GM21515 (cell line): ENCODE results near the gene OR2F1.

Experiments
- ATAC-seq: cut with Tn5 transposase; IDR thresholded peaks from one replicate; pipeline ENCODE4 v1.9.1; 2021; ENCODE audit not compliant: unreplicated experiment

OR2F1 gene

DNA sequence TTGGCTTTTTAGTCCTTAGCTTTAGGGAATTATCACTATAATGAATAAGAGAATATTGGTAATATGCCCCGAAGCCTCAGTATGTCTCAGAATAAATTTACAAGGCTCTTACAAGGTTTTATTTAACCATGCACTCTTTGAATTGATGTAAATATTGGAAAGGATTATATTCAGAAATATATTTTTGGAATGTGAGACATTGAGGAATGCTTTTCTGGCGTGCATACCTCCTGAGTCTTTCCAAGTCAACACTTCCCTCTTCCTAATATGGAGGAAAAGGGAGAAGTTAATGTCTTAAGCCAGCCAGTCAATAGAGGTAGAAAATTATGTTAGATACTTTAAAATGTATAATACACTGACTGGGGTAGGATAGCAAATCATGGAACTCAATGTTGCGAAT lies 1.2 kb upstream of the OR2F1 start:
- no peak for ATAC-seq

DNA sequence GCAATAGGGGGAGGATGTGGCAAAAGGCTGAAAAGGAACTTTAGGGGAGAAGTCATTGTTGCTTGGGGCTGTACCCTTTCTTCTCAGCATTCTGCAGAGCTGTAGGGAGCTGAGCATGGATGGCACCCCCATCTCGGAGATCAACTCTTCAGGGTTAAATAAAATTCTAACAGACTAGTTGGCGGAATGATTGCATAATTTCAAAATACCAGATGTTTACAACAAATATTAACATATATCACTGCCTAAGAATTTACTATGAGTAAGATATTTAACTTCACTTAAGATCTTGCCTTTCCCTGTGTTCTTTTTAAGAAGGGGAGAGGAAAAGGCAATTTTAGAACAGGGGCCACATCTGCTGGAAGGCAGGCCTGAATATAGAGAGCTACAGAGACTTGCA lies 509 bp upstream of the OR2F1 start:
- ATAC-seq, result no peak

DNA sequence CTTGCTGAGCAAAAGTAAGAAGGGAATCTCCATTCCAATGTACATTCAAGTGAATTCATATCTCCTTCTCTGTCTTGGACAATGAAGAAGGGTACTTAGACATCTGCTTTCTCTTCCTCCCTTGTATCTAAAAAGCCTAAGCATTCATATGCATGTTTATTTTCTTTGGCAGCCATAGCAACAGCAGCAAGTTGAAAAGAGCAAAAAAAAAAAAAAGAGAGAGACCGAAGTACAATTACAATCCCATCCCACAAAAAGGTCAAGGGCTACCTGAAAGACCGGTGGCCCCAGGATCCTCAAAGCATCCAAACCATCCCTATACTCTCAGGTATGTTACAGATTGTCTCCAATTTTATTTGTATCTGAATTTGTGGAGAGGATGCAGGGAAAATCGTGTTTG lies 4.1 kb downstream of the OR2F1 start:
- no peak for ATAC-seq

DNA sequence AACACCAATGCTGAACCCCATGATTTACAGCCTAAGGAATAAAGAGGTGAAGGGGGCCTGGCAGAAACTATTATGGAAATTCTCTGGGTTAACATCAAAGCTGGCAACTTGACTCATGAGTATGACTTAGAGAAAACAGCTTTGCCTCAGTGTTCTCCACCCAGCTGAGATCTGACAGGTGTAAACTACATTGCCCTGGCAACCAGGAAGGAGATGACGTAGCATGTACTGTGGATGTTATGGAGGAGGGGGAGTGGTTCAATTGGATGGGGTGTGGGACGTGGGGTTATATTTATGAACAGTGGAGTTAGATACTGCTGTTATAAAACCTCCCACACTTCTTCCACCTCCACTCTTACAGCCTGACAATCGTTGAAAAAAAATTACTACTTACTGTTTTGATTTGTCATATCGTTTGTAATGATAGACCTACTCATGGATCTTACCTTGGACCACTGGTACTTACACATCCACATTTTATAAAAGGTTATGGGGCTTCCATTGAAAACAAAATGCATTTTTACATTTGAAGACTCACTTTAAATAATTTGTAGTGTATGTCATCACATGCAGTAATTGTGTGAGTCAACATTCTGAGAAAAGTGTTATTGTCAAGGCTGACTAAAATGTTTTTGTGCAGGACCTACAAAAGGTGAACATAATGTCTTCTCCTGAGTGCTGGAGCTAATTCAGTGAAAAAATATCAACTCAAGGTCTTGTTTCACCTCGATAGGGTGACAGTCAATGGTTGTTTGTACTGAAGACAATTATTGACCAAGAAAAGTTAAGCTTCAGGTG lies 6.4 kb downstream of the OR2F1 start:
- ATAC-seq, result no peak

DNA sequence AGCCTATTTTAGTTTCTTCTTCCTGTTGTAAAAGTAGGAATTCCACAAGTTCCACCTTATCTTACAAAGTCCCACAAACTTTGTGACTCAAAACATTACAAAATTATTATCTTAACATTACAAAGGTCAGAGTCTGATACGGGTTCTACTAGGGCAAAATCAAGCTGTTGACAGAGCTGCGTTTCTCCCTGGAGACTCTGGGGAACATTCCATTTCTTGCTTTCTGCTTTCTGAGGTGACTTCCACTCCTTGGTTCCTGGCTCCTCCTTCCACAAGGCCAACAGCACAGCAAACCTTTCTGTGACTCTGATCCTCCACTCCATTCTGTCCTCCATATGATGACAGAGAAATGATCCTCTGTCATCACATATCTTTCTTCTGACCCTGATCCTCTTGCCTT lies 10.6 kb downstream of the OR2F1 start:
- ATAC-seq, result no peak

DNA sequence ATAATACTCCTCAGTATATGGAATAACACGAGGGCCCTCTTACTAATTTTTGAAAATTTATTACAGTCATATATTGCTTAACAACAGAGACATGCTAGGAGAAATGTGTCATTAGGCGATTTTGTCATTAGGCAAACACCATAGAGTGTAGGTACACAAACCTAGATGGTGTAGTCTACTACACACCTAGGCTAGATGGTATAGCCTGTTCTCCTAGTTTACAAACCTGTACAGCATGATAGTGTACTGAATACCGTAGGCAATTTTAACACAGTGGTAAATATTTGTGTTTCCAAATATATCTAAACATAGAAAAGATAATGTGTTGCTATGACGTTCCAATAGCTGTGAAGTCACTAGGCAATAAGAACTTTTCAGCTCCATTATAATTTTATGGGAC lies 12.8 kb downstream of the OR2F1 start:
- no peak for ATAC-seq

DNA sequence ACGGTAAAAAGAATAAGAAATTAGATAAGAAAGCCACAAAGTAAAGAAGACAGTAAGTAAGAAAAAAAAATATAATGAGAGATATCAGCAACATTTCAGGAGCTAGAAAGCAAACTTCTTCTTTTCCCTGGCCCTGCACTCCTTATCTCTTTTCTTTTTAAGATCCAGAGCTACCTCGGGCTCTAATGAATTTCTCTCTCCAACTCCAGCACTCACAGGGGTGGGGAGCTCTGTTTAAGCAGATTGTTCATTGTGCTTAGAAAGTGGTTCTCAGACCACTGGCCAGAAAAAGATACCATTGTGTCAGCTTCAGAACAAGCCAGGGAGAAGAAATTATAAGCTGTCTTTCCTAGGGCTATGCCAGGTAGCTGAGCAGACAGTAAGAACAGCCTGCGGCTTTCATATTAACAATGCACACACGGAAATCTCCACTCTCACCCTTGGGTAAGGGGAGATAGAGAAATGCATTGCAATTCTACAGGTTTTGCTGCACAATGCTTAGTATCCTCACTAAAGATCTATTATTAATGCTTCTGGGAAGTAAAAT lies 19.3 kb downstream of the OR2F1 start:
- ATAC-seq, result no peak

DNA sequence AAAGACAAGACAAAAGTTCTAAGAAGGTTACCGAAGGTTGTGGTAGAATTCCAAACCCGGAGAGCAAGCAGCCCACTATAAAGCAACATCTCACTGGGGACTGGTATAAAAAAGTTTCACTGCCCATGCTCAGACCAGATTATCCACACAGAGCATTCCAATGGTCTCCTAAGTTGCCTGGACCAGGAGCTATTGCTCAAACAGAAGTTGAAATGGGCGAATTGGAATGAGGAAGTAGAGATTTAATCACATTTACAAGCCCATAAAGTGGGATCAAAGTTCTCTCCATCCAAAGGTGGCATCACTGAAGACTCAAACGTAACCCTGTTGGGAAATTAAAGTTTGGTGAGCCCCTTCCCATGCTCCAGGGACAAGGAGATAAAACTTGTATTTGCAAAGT lies 19.8 kb downstream of the OR2F1 start:
- no peak for ATAC-seq

DNA sequence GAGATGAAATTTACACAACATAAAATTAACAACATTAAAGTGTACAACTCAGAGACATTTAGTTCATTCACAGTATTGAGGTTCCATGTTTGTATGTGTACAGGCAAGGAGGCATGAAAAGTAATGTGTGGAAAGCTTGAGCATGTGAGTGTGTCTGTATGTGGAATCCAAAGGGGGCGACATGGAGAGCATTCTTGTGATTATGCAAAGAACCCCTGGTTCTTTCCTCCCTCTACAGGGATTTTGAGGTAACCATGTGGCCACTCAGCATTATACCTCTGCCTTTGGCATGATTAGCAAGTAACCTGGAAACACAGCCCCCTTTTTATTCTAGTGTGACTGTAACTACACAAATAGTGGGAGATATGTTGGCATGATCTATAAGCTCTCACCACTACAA lies 21.0 kb downstream of the OR2F1 start:
- no peak for ATAC-seq

DNA sequence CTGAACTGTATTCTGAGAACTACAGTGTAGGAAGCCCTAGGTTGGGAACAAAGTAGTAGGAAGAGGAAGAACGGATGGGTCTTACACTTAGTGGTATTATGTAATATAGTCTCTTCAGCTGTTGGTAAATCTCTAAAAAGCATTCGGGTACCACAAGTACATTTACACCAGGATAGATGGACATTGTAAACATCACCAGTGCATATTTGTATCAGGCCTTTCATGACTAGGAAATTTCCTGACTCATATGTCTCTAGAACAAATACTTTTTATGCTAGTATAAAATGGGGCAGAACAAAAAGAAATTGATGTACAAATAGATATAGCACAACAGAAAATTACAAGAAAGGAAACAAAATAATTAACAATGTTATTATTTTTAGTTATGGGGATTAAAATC lies 23.9 kb downstream of the OR2F1 start:
- ATAC-seq, result no peak

DNA sequence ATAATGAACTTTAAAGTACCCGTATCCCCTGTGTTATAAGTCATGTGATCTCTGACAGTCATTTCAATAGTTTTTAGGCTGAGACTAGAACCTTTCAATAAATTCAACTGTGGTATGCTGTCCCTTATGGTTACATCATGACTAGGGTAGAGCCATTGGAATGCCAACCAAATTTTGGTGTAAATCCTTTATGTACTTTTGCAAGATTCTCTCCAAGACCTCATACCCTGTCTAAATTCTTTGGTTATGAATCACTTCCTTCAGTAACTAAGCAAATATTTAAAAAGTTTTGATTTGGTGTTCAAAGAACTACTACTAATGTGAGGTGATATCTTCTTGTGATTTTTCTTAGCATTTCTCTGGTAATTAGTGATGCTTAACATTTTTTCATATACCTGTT lies 24.7 kb downstream of the OR2F1 start:
- no peak for ATAC-seq

DNA sequence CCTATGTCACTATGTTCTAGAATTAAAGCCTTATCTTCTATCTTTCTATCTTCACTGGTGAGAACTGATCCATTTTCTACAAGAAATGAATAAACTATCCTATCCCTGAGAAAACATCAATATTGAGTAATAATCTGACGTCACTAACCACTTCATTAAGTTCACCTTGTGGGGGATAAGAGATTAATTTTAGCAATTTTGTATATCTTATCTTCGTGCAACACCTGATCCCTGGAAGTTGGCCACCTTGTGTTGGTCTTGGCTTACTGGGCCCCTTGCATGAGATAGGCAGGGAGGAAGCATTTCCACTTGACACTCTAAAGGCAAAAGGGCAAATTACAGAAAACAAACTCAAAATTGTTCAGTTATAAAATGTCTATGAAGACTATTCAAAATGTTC lies 25.4 kb downstream of the OR2F1 start:
- no peak for ATAC-seq

DNA sequence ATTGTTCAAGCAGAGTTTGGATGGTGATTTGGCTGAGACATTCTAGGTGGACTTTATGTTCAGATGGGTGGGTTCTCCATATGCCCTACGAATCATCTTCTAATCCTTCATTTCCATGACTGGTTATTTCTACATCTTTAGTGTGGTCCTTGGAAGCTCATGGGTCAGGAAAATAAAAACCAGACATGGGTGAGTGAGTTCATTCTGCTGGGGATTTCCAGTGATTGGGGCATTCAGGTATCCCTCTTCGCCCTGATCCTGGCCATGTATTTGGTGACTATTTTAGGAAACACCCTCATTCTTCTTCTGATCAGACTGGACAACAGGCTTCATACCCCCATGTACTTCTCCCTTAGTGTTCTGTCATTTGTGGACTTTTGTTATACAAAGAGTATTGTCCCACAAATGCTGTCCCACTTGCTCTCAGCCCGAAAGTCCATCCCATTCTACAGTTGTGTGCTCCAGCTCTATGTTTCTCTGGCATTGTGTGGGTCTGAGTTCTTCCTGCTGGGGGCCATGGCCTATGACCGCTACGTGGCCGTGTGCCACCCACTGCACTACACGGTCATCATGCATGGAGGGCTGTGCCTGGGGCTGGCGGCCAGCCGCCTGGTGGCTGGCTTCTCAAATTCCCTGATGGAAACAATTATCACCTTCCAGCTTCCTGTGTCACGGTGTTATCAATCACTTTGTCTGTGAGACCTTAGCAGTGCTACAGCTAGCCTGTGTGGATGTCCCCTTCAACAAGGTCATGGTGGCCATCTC lies 26.3 kb downstream of the OR2F1 start:
- ATAC-seq, result no peak

DNA sequence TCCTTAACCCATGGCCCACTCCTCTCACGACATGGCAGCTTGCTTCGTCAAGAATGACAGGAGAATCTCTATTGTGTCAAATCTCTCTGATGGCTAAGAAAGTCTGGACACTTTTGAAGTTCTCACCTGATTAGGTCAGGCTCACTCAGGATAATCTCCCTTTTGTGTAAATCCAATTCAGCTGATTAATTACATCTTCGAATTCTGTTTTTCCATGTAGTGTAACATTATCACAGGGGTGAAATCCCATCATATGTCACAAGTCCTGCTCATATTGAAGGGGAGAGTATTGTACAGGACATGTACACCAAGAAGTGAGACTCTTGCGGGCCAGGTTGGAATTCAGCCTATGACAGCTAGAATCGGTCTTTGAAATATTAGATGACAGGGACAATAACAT lies 29.3 kb downstream of the OR2F1 start:
- ATAC-seq, result no peak

DNA sequence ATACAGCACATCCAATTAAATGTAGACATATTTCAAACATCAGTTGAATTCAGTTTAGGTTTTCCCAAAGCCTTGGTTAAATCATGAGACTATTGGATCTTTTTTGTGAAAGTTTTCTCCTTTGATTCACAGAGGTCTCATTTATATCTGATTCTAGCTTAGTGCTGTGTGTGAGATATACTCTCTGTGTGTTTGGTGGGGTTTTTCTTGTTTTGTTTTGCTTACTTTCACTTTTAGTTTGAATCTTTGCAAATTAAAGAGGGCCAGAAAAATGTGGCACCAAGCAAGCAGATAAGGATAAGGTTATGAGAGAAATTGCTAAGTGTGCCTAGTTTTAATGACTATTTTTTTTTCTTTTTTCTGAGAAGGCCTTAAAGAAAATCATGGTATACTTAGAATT lies 32.9 kb downstream of the OR2F1 start:
- no peak for ATAC-seq

DNA sequence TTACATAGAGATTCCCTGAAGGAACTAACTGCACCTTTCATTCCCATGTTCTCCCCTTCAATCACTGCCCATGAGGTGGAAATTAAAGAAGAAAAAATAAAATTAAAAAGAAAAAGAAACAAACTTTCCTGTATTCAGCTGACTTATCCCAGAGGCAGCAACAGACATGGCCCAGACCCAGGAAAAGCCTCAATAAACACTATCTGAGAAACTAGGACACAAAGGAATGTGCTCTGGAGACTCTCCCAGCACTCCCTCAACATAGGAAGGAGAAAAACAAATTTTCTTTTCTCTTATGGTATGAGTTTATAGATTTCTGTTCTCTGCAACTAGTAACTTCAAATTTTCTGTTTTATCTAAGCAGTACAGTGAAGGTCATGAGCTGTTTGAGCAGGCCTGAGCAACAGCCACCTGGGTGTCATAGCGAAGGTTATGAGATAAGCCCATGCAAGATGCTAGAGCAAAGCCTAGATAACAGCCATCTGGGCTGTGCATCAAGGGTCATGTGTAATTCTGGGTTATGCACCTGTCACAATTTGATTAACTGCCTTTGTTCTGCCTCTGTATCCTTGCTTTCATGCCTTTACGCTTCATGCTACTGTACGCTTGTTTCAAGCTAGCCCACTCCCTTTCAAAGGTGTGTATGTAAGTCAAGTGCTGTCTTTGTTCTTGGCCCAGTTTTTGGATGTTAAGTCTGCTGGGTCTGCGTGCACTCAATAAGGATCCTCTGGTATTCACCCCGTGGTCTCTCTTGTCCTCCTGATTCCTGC lies 34.5 kb downstream of the OR2F1 start:
- ATAC-seq, result no peak

DNA sequence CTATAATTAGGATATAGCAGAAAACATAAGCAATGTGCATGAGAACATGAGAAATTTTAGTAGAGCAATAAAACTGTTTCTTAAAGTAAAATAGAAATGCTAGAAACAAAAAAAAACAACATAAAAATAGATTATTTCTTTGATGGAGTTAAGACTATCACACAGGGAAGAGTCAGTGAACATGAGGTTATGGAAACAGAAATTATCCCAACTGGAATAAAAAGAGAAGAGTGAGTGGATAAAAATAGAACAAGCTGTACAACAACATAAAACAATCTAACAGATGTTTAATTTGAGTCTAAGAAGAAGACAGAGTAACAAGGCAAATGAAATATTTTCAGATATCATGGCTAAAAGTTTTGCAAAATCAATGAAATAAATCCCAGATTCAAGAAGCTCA lies 38.0 kb downstream of the OR2F1 start:
- ATAC-seq, result no peak

DNA sequence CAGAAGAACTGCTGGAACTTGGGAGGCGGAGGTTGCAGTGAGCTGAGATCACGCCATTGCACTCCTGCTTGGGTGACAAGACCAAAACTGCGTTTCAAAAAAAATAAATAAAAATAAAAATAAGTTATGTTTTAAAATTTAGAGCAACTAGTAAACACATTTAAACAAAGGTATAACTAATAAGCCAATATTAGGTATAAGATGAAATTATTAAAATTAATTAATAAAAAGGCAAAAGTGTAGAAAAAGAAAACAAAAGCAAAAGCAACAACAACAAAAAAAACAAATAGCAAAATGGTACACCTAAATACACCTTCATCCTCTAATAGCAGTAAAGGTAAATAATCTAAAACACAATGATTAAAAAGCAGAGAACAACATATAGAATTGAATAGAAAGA lies 39.3 kb downstream of the OR2F1 start:
- ATAC-seq, result no peak

DNA sequence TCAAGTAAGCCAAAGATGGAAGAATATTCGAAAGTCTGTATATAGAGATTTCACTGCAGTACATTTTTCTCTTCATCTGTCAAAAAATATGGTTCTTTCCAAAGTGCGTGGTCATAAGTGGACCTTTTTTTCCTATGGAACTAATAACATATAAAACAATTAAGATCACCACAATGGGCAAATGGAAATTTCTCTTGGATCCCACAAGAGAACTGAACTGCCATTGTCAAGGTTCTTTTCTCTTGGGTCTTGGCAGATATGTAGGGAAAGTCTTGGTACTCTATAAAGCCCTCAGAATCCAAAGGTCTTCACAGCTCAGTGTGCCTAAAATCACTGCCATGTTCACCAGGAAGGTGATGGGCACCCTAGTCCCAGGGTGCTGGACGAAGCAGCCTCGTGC lies 45.4 kb downstream of the OR2F1 start, which contains the start of gene OR6B1:
OR6B1 (plus strand) TSS at position 301 of the 400 bp plus-strand sequence. CDS start 3,677 bp downstream, outside the sequence.
- ATAC-seq, result no peak

DNA sequence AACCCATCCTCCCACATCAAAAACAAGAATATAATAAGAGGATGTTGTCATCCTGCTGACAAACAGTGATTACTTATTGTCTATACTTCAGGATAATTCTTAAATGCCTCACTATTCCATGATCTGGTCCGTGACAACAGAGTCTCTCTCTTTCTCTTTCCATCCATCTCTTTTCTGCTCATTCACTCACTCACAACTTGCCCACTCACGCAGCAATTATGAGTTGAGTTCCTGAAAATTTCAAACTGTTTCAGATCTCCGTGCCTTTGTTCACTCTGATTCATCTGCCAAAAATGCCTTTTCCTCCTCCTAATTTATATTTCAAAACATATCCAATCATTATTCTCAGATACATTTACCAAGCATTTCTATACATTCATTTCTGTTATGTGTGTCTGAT lies 46.9 kb downstream of the OR2F1 start:
- no peak for ATAC-seq

DNA sequence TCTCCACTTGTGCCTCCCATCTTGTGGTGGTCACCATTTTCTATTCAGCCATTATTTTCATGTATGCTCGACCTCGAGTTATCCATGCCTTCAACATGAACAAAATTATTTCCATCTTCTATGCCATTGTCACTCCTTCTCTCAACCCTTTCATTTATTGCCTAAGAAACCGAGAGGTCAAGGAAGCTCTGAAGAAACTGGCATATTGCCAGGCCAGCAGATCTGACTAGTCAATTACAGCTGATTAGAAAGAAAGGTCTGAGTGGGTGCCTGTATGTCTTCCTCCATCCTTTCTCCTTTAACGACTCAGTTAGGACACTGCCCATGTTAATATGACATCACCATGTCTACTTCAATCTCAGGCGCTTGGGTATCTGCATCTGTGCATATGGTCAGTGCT lies 50.1 kb downstream of the OR2F1 start:
- ATAC-seq, result no peak
